ENCODE data around the gene ZCCHC17. TPM values are rescaled to one million over a fixed set of nuclear protein-coding genes. Genes with fewer than 3 reads are reported as not detected.

The ZCCHC17 gene
- total and polyA plus RNA-seq, 2 donors (not counting 3 experiments of a cell fraction or from before 2014, with no cell fraction given), result 32.0 to 41.4 TPM

DNA sequence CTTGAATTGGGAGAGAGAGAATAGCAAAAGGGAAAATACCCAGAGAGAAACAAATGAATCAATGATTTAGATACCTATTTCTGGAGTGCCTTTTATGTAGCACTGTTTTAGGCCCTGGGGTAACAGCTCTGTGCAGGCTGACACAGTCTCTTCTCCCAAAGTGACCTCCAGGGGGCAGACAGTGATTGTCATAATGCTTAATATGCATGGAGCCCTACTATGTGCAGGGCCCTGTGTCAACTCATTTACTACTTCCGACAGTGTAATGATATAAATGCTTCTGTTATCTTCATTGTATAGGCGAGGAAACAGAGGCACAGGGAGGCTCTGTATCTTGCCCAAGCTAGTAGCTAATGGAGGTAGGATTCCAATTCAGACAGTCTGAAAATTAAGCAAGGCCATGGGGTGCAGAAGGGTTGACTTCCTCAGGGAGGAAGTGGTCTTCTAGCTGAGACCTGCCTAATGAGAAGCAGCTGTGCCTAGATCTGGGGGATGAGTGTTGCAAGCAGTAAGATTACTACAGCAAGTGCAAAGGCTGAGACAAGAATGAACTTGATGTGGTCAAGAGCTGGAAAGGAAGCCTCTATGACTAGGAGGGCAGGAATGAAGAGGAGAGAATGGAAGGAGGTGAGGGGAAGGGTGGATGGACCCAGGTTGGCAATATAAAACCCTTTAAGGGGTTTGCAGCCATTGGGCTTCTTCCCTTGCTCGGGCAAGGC is 100.0 kb downstream of the ZCCHC17 start:
- Histone ChIP-seq H3K4me1 (ENCODE audit: control insufficient read depth, extremely low read depth, insufficient read depth, low read length) (peaks cover 5% of the 10 kb centered on the region), H3K79me2 (ENCODE audit: control insufficient read depth, insufficient read depth, low read length) (no peaks in the 10 kb centered on the region), H3K36me3 (ENCODE audit: control insufficient read depth in 2 of 2, extremely low read depth in 1 of 2, insufficient read depth in 2 of 2, low read length in 2 of 2) (no peaks in the 10 kb centered on the region), H2AFZ (ENCODE audit: low read depth, low read length) (no peak overlapping the region), H3K27ac (ENCODE audit: insufficient read depth, low read depth, low read length) (no peak overlapping the region), H3K4me2 (ENCODE audit: insufficient read depth, low read length) (no peak overlapping the region), H3K9me1 (replicated peaks; ENCODE audit: control insufficient read depth, extremely low read depth, insufficient read depth, low read length) (no peaks in the 10 kb centered on the region), H4K20me1 (replicated peaks; ENCODE audit: control insufficient read depth, extremely low read depth, insufficient read depth, low read length) (no peaks in the 10 kb centered on the region), H3K4me3 (replicated peaks in 1 of 3; ENCODE audit: insufficient read depth in 1 of 3, low read depth in 1 of 3, low read length in 3 of 3) (no peak overlapping the region), H3K27me3 (ENCODE audit: control insufficient read depth in 2 of 2, insufficient read depth in 2 of 2, low read length in 2 of 2) (no peaks in the 10 kb centered on the region), H3K9ac (replicated peaks; ENCODE audit: extremely low read depth, insufficient read depth, low read length) (no peak overlapping the region), H3K9me3 (replicated peaks; ENCODE audit: control insufficient read depth, insufficient read depth, low read length) (no peaks in the 10 kb centered on the region)
- POLR2A ChIA-PET, result no interaction called here
- dilution Hi-C loops (cut with MboI; ENCODE audit: extremely low pct_ligation_motif_present, low sequenced_read_pairs), result no loop called here
- CTCF ChIA-PET, result interaction anchor here (1.0 to 13.9 kb wide), 3 partner anchors 23 to 152 kb away, joined by 3 to 236 read pairs (median 36); partner anchors contain the start of gene SERINC2
- DNase-seq (ENCODE audit: low read depth, low spot score) (no peak), FAIRE-seq (no peak)
- TF ChIP-seq, protein P1, sequence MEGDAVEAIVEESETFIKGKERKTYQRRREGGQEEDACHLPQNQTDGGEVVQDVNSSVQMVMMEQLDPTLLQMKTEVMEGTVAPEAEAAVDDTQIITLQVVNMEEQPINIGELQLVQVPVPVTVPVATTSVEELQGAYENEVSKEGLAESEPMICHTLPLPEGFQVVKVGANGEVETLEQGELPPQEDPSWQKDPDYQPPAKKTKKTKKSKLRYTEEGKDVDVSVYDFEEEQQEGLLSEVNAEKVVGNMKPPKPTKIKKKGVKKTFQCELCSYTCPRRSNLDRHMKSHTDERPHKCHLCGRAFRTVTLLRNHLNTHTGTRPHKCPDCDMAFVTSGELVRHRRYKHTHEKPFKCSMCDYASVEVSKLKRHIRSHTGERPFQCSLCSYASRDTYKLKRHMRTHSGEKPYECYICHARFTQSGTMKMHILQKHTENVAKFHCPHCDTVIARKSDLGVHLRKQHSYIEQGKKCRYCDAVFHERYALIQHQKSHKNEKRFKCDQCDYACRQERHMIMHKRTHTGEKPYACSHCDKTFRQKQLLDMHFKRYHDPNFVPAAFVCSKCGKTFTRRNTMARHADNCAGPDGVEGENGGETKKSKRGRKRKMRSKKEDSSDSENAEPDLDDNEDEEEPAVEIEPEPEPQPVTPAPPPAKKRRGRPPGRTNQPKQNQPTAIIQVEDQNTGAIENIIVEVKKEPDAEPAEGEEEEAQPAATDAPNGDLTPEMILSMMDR (IDR thresholded peaks at IDR 0.05; ENCODE audit: extremely low read depth in 1 of 2, insufficient read depth in 1 of 2, low read depth in 1 of 2, low read length in 2 of 2), result peak; percentile 8 to 11
- TF ChIP-seq JUN (IDR thresholded peaks at IDR 0.05; ENCODE audit: borderline replicate concordance, insufficient read depth, insufficient read length, low read depth) (no peak), FOS (IDR thresholded peaks at IDR 0.05; ENCODE audit: borderline replicate concordance, insufficient read depth, low read length) (no peak), GATA2 (IDR thresholded peaks at IDR 0.05; ENCODE audit: insufficient read depth, insufficient read length, low read depth, low read length) (no peak)
- BruUV-seq (replicated peaks), result no TSS peak
- intact Hi-C loops (cut with micrococcal nuclease), result loop anchor here (10.0 kb wide), 3 partner anchors 212 to 388 kb away; partner anchors contain the start of gene HCRTR1

Data from endothelial cell of umbilical vein (primary cell).